Fibroblast of lung (primary cell): ENCODE data around the gene COX7A2L. TPM values are rescaled to one million over a fixed set of nuclear protein-coding genes. Genes with fewer than 3 reads are reported as not detected.

Source experiments
- DNase-seq, 2 donors: peaks; one replicate each; pipeline versions ENCODE4 v3.0.0 to v3.0.0-alpha.2; 2010; ENCODE audit warnings: low read depth in 2 of 2
- H2AFZ ChIP-seq: 2 replicates; pipeline ENCODE4 v1.5.1; 2012; ENCODE audit warnings: low read length, control low read depth, inconsistent platforms
- H3K27ac ChIP-seq: 2 replicates; pipeline ENCODE4 v1.5.1; 2011; ENCODE audit warnings: low read length, control low read depth; ENCODE audit not compliant: insufficient read depth
- H3K27me3 ChIP-seq: 2 replicates; pipeline ENCODE4 v1.5.1; 2011; ENCODE audit warnings: mild to moderate bottlenecking, low read length; ENCODE audit not compliant: control insufficient read depth, insufficient read depth
- H3K36me3 ChIP-seq: 2 replicates; pipeline ENCODE4 v1.5.1; 2011; ENCODE audit warnings: low read length; ENCODE audit not compliant: control insufficient read depth, insufficient read depth
- H3K4me1 ChIP-seq: 2 replicates; pipeline ENCODE4 v1.5.1; 2011; ENCODE audit warnings: low read length; ENCODE audit not compliant: control insufficient read depth, insufficient read depth; ENCODE audit errors: extremely low read depth
- H3K4me2 ChIP-seq: 2 replicates; pipeline ENCODE4 v1.5.1; 2011; ENCODE audit warnings: low read length, control low read depth; ENCODE audit not compliant: insufficient read depth; ENCODE audit errors: extremely low read depth
- H3K4me3 ChIP-seq, 4 experiments: fragments of 200-600 bp in 1 of 4; sonication (generic) in 1 of 4; replicated peaks in 1 of 4; 2 replicates each; pipeline ENCODE4 v1.5.1; 2011 to 2016; ENCODE audit warnings: low read length in 4 of 4, low read depth in 3 of 4, mild to moderate bottlenecking in 3 of 4, control low read depth in 2 of 4, inconsistent platforms in 1 of 4, mixed read lengths in 1 of 4; ENCODE audit not compliant: insufficient read depth in 1 of 4; ENCODE audit errors: control extremely low read depth in 1 of 4
- H3K79me2 ChIP-seq: 2 replicates; pipeline ENCODE4 v1.5.1; 2012; ENCODE audit warnings: mild to moderate bottlenecking, low read length, inconsistent platforms; ENCODE audit not compliant: control insufficient read depth, insufficient read depth
- H3K9ac ChIP-seq: 2 replicates; pipeline ENCODE4 v1.5.1; 2011; ENCODE audit warnings: mild to moderate bottlenecking, low read length, control low read depth; ENCODE audit not compliant: insufficient read depth
- H3K9me3 ChIP-seq: 2 replicates; pipeline ENCODE4 v1.5.1; 2012; ENCODE audit warnings: low read depth, low read length; ENCODE audit not compliant: control insufficient read depth, insufficient read depth
- H4K20me1 ChIP-seq: 2 replicates; pipeline ENCODE4 v1.5.1; 2011; ENCODE audit warnings: low read length; ENCODE audit not compliant: control insufficient read depth, insufficient read depth; ENCODE audit errors: extremely low read depth
- EZH2 ChIP-seq: IDR thresholded peaks from 2 replicates; pipeline ENCODE4 v1.5.1; 2012; ENCODE audit warnings: low read length, control low read depth, mild to moderate bottlenecking; ENCODE audit errors: missing control alignments
- polyA plus RNA-seq, 2 donors: library from polyadenylated mRNA; depleted of rRNA in 1 of 2; stranded (reverse) in 1 of 2; unstranded in 1 of 2; fragments of >200 nt; gene quantifications; 2 replicates each; pipeline ENCODE4 v1.2.1, GENCODE V29; 2011 to 2012; ENCODE audit warnings: missing spikeins in 1 of 2
- total RNA-seq: library from RNA; depleted of rRNA; stranded (reverse); fragments of >200 nt; gene quantifications from 2 replicates; pipeline ENCODE4 v1.2.1, GENCODE V29; 2014
- TF ChIP-seq, protein P1 (sequence below), 2 donors: IDR thresholded peaks in 1 of 2; conservative IDR thresholded peaks in 1 of 2; 1 replicate in 1 of 2; 2 replicates in 1 of 2; pipeline ENCODE4 v1.5.1; 2011 to 2012; ENCODE audit warnings: low read length in 2 of 2, control low read depth in 1 of 2, inconsistent platforms in 1 of 2, low read depth in 1 of 2, mild to moderate bottlenecking in 1 of 2

COX7A2L gene
- total and polyA plus RNA-seq, 2 donors (not counting 1 experiment from before 2014, with no cell fraction given): 180 to 239 TPM

DNA sequence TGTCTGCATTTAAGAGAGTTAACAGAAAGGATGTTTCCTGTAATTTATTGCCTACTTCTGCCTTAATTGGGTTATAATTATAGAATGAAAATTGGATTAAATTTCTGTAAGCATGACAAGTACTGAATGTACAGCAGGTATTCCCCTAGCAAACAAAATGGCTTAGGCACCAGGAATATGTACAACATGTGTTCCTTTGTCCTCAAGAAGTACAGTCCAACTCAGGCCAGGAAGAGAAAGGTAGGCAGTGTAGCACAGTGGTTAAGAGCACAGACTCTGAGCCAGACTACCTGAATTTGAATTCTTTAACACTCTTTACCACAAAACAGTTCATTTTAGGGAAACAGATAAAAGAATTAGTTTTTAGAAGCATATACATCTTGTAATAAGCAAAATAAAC lies 43.1 kb downstream of the COX7A2L start:
- Histone ChIP-seq H4K20me1 (no peaks in the 10 kb centered on the region), H3K27me3 (no peaks in the 10 kb centered on the region), H3K9me3 (no peaks in the 10 kb centered on the region), H3K4me2 (no peak overlapping the region), H3K27ac (no peak overlapping the region), H2AFZ (no peak overlapping the region), H3K36me3 (peaks cover 2% of the 10 kb centered on the region), H3K4me3 (no peak overlapping the region), H3K79me2 (no peaks in the 10 kb centered on the region), H3K9ac (no peak overlapping the region), H3K4me1 (peaks cover 7% of the 10 kb centered on the region)
- TF ChIP-seq EZH2: no peak
- TF ChIP-seq, protein P1, sequence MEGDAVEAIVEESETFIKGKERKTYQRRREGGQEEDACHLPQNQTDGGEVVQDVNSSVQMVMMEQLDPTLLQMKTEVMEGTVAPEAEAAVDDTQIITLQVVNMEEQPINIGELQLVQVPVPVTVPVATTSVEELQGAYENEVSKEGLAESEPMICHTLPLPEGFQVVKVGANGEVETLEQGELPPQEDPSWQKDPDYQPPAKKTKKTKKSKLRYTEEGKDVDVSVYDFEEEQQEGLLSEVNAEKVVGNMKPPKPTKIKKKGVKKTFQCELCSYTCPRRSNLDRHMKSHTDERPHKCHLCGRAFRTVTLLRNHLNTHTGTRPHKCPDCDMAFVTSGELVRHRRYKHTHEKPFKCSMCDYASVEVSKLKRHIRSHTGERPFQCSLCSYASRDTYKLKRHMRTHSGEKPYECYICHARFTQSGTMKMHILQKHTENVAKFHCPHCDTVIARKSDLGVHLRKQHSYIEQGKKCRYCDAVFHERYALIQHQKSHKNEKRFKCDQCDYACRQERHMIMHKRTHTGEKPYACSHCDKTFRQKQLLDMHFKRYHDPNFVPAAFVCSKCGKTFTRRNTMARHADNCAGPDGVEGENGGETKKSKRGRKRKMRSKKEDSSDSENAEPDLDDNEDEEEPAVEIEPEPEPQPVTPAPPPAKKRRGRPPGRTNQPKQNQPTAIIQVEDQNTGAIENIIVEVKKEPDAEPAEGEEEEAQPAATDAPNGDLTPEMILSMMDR (conservative IDR thresholded peaks at IDR 0.05 in 1 of 2, IDR thresholded peaks at IDR 0.05 in 1 of 2; ENCODE audit: low read depth in 1 of 2, low read length in 2 of 2): no peak
- DNase-seq: no peak

DNA sequence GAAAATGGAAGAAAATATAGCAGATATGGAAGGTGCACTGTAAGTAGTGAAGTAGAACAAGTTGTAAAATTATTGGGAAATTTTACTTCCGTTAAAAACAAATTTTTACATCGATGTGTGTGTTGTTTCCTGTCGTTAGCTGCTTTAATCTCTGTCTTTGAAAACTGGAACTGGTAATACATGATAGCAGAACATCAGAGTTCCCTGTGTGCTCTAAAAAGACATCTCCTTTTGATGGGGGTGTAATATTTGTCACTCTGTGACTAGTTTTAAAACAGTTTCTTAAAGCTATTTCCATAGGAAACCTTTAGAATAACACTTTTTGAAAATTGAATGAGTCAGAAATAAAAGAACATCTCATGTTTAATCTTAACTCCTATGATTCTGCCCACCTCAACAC lies 43.5 kb downstream of the COX7A2L start:
- no peak overlapping the region for H3K4me3 ChIP-seq
- DNase-seq: no peak
- no peak overlapping the region for H3K27ac ChIP-seq
- H3K4me2 ChIP-seq: no peak overlapping the region
- no peak overlapping the region for H3K9ac ChIP-seq
- no peaks in the 10 kb centered on the region for H3K27me3 ChIP-seq
- H3K4me1 ChIP-seq: peaks cover 7% of the 10 kb centered on the region
- H3K9me3 ChIP-seq: no peaks in the 10 kb centered on the region
- no peak overlapping the region for H2AFZ ChIP-seq
- peaks cover 2% of the 10 kb centered on the region for H3K36me3 ChIP-seq
- no peaks in the 10 kb centered on the region for H4K20me1 ChIP-seq
- TF ChIP-seq, protein P1 (conservative IDR thresholded peaks at IDR 0.05 in 1 of 2, IDR thresholded peaks at IDR 0.05 in 1 of 2; ENCODE audit: low read depth in 1 of 2, low read length in 2 of 2): no peak
- TF ChIP-seq EZH2: no peak
- no peaks in the 10 kb centered on the region for H3K79me2 ChIP-seq

DNA sequence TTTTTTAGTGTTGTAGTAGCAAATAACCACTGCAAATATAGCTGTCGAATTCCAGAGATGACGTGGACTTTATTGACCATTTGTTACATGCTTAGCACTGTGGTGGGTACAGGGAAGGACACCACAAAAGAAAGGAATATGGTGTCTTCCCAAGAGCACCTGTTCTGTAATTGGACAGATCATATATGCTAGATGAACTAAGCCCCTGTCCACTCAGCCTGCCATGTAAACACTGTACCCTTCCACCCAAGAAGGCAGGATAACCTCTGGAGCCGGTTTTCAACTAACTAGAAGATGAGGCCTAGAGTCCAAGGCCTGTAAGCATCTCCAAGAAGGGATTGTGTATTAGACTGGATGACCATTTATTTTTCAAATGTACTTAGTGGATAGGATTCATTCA lies 44.1 kb downstream of the COX7A2L start:
- Histone ChIP-seq H2AFZ (no peak overlapping the region), H3K9me3 (no peaks in the 10 kb centered on the region), H3K27me3 (no peaks in the 10 kb centered on the region), H3K4me1 (peaks cover 7% of the 10 kb centered on the region), H3K9ac (no peak overlapping the region), H3K79me2 (no peaks in the 10 kb centered on the region), H3K36me3 (peaks cover 2% of the 10 kb centered on the region), H3K4me3 (no peak overlapping the region), H3K4me2 (no peak overlapping the region), H3K27ac (no peak overlapping the region), H4K20me1 (no peaks in the 10 kb centered on the region)
- TF ChIP-seq EZH2: no peak
- TF ChIP-seq, protein P1 (conservative IDR thresholded peaks at IDR 0.05 in 1 of 2, IDR thresholded peaks at IDR 0.05 in 1 of 2; ENCODE audit: low read depth in 1 of 2, low read length in 2 of 2): no peak
- no peak for DNase-seq
